ENCODE data around the gene TMEM100.

Gene TMEM100

DNA sequence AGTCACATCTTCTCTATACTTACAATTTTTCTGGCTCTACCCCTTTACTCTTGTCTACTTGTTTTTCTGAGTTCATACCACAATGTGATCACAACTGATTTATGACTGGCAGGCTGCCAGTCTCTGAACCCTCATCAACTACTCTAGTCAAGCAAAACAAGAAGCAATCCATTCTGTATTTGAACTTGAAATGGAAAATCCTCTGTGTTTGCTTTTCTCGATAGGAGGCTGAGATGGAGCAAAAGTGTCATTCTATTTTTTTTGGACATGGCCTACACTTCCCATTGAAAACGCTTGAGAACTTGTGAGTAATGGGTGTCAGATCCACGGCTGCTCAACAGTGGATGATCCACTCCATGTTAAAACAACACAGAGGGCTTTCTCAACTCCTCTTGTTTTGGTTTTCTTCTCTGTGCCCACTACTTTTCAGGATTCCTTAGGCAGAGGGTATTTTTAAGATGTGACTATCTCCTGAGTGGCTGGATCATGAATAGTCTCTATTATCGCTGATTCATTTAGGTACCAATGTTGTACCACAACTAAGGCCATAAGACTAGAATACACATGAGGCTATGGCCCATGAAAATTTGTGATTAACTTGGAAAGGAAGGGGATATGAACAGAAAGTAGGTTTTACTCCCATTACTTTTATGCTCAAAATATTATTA lies 11.7 kb downstream of the TMEM100 start:
- H3K27me3 ChIP-seq: no peaks in the 10 kb centered on the region
- no peaks in the 10 kb centered on the region for H3K9me3 ChIP-seq
- peak overlapping the region; percentile 35 for H3K27ac ChIP-seq
- no peak overlapping the region for H3K4me3 ChIP-seq (ENCODE audit: low read depth in 1 of 2, low read length in 1 of 2)
- TF ChIP-seq, protein P1, sequence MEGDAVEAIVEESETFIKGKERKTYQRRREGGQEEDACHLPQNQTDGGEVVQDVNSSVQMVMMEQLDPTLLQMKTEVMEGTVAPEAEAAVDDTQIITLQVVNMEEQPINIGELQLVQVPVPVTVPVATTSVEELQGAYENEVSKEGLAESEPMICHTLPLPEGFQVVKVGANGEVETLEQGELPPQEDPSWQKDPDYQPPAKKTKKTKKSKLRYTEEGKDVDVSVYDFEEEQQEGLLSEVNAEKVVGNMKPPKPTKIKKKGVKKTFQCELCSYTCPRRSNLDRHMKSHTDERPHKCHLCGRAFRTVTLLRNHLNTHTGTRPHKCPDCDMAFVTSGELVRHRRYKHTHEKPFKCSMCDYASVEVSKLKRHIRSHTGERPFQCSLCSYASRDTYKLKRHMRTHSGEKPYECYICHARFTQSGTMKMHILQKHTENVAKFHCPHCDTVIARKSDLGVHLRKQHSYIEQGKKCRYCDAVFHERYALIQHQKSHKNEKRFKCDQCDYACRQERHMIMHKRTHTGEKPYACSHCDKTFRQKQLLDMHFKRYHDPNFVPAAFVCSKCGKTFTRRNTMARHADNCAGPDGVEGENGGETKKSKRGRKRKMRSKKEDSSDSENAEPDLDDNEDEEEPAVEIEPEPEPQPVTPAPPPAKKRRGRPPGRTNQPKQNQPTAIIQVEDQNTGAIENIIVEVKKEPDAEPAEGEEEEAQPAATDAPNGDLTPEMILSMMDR (IDR thresholded peaks at IDR 0.05): no peak
- no peaks in the 10 kb centered on the region for H3K36me3 ChIP-seq
- H3K4me1 ChIP-seq (ENCODE audit: control insufficient read depth in 1 of 2, insufficient read depth in 1 of 2, low read depth in 1 of 2, low read length in 1 of 2): peaks cover 16 to 25% of the 10 kb centered on the region in 2 experiments

GRCh38 chr17:55710410-55710809 lies 12.3 kb downstream of the TMEM100 start:
- H3K4me3 ChIP-seq (ENCODE audit: low read depth in 1 of 2, low read length in 1 of 2): no peak overlapping the region
- TF ChIP-seq, protein P1 (IDR thresholded peaks at IDR 0.05): no peak
- no peaks in the 10 kb centered on the region for H3K27me3 ChIP-seq
- H3K9me3 ChIP-seq: no peaks in the 10 kb centered on the region
- H3K36me3 ChIP-seq: no peaks in the 10 kb centered on the region
- H3K27ac ChIP-seq: peak overlapping the region; percentile 35
- H3K4me1 ChIP-seq (ENCODE audit: control insufficient read depth in 1 of 2, insufficient read depth in 1 of 2, low read depth in 1 of 2, low read length in 1 of 2): peaks cover 14 to 22% of the 10 kb centered on the region in 2 experiments

GRCh38 chr17:55709984-55710383 lies 12.7 kb downstream of the TMEM100 start:
- H3K9me3 ChIP-seq: no peaks in the 10 kb centered on the region
- peak overlapping the region; percentile 35 for H3K27ac ChIP-seq
- H3K4me3 ChIP-seq (ENCODE audit: low read depth in 1 of 2, low read length in 1 of 2): no peak overlapping the region
- TF ChIP-seq, protein P1 (IDR thresholded peaks at IDR 0.05): no peak
- no peaks in the 10 kb centered on the region for H3K27me3 ChIP-seq
- H3K4me1 ChIP-seq (ENCODE audit: control insufficient read depth in 1 of 2, insufficient read depth in 1 of 2, low read depth in 1 of 2, low read length in 1 of 2): peaks cover 10 to 18% of the 10 kb centered on the region in 2 experiments
- no peaks in the 10 kb centered on the region for H3K36me3 ChIP-seq

- peaks cover 10 to 17% of the 10 kb centered on the region in 2 experiments for H3K4me1 ChIP-seq (ENCODE audit: control insufficient read depth in 1 of 2, insufficient read depth in 1 of 2, low read depth in 1 of 2, low read length in 1 of 2)
- no peaks in the 10 kb centered on the region for H3K36me3 ChIP-seq
- no peaks in the 10 kb centered on the region for H3K9me3 ChIP-seq
- H3K27me3 ChIP-seq: no peaks in the 10 kb centered on the region
- no peak overlapping the region for H3K4me3 ChIP-seq (ENCODE audit: low read depth in 1 of 2, low read length in 1 of 2)
- no peak overlapping the region for H3K27ac ChIP-seq
- TF ChIP-seq, protein P1 (IDR thresholded peaks at IDR 0.05): no peak
Measured at GRCh38 chr17:55709440-55709839, 13.2 kb downstream of the TMEM100 start.

DNA sequence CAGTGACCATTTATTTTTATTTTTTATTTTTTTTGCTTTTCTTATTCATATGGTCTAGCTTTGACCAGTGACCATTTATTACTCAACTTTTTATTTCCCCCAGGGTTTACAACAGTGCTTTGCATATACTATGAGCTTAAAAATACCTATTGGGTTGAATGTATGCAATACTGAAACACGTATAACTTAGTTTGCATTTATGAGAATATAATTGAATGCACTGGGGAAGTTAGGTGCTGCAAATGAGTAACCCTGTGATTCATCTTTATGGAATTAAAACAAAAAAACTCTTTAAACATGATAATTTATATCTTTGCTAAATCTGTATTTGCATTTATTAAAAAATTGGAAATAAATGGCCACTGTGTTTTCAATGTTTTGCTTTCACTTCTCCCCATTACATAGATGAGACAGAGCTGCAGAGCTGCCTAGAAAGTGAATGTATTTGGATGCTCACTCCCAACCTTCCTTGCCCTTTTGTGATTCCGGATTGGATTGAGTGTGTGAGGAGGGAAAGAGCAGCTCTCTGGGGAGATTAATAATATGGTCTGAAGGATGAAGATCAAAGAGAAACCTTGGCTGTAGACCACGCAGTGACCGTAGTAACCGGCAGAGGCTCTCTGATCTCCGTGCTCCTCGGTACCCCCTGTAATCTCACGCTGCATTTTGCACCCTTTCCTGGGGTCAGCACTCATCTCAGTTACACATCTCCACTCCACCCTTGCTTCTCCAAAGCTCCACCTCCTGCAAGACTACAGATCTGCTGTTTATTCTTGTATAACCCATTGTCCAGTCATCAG lies 14.3 kb downstream of the TMEM100 start:
- Histone ChIP-seq H3K36me3 (no peaks in the 10 kb centered on the region), H3K27ac (no peak overlapping the region), H3K9me3 (no peaks in the 10 kb centered on the region), H3K4me1 (ENCODE audit: control insufficient read depth in 1 of 2, insufficient read depth in 1 of 2, low read depth in 1 of 2, low read length in 1 of 2) (peaks cover 10 to 17% of the 10 kb centered on the region in 2 experiments), H3K27me3 (no peaks in the 10 kb centered on the region), H3K4me3 (ENCODE audit: low read depth in 1 of 2, low read length in 1 of 2) (no peak overlapping the region)
- TF ChIP-seq, protein P1 (IDR thresholded peaks at IDR 0.05): no peak
